Cerebellar nuclear complex (tissue), 1 donor: ENCODE measurements around the gene PRRG2.

Experiments used
- DNase-seq, 2 experiments: peaks; one replicate each; lab custom pipeline; 2025; lab: John Stamatoyannopoulos, UW

Gene PRRG2

GRCh38 chr19:49557641-49558325 lies 23.3 kb upstream of the PRRG2 start:
- no peak for DNase-seq

GRCh38 chr19:49558591-49558990 lies 22.5 kb upstream of the PRRG2 start:
- DNase-seq, result no peak

GRCh38 chr19:49559443-49559842 lies 21.7 kb upstream of the PRRG2 start:
- DNase-seq, result no peak

- DNase-seq, result no peak
Measured at GRCh38 chr19:49559928-49560327, 21.2 kb upstream of the PRRG2 start.

GRCh38 chr19:49560358-49560900 lies 20.7 kb upstream of the PRRG2 start:
- DNase-seq, result no peak

- DNase-seq, result no peak
Measured at GRCh38 chr19:49564616-49565045, 16.5 kb upstream of the PRRG2 start.

GRCh38 chr19:49565261-49565660 lies 15.9 kb upstream of the PRRG2 start:
- no peak for DNase-seq

- no peak for DNase-seq
Measured at GRCh38 chr19:49566302-49566701, 14.8 kb upstream of the PRRG2 start.

GRCh38 chr19:49567861-49568441 lies 13.2 kb upstream of the PRRG2 start:
- no peak for DNase-seq

- no peak for DNase-seq
Measured at GRCh38 chr19:49570138-49570856, 10.8 kb upstream of the PRRG2 start.

- DNase-seq, result no peak
Measured at GRCh38 chr19:49570997-49571676, 10.0 kb upstream of the PRRG2 start.

- no peak for DNase-seq
Measured at GRCh38 chr19:49573009-49573408, 8.1 kb upstream of the PRRG2 start.

GRCh38 chr19:49573425-49573824 lies 7.7 kb upstream of the PRRG2 start:
- no peak for DNase-seq

GRCh38 chr19:49574206-49574755 lies 6.8 kb upstream of the PRRG2 start:
- DNase-seq, result no peak

- DNase-seq, result no peak
Measured at GRCh38 chr19:49579193-49579592, 1.9 kb upstream of the PRRG2 start.

- no peak for DNase-seq
Measured at GRCh38 chr19:49579947-49580263, 1.2 kb upstream of the PRRG2 start.

GRCh38 chr19:49580264-49581006 lies 681 bp upstream of the PRRG2 start, which contains the start of gene NOSIP:
TSS of gene NOSIP (minus strand) at chr19:49580556. CDS start at chr19:49560691, 19,865 bp downstream.
- DNase-seq, result peak; percentile 42 to 84

GRCh38 chr19:49583239-49583638 lies 2.1 kb downstream of the PRRG2 start:
- DNase-seq, result no peak

- DNase-seq, result no peak
Measured at GRCh38 chr19:49585023-49585422, 3.9 kb downstream of the PRRG2 start.

- no peak for DNase-seq
Measured at GRCh38 chr19:49587227-49587626, 6.1 kb downstream of the PRRG2 start.

- DNase-seq, result no peak
Measured at GRCh38 chr19:49588365-49589122, 7.4 kb downstream of the PRRG2 start.
